NCI-H187 (cell line): Measurements from ENCODE around the gene NPM3.
"Not testable (repeated sequence)": the region's sequence is repeated elsewhere in the genome, so short reads cannot be mapped to it uniquely, and the experiment has no call there.

Experiments used
- DNase-seq, 2 experiments: peaks; one replicate each; lab custom pipeline; 2025; lab: John Stamatoyannopoulos, UW

The NPM3 gene

GRCh38 chr10:101807158-101807557, 23.9 kb upstream of the NPM3 start:
- DNase-seq: no peak

- no peak for DNase-seq
Observed at GRCh38 chr10:101803511-101803910, 20.3 kb upstream of the NPM3 start.

- DNase-seq: no peak
Observed at GRCh38 chr10:101797403-101798059, 14.3 kb upstream of the NPM3 start.

GRCh38 chr10:101793526-101793925, 10.3 kb upstream of the NPM3 start:
- DNase-seq: no peak

- no peak for DNase-seq
Observed at GRCh38 chr10:101789686-101790085, 6.4 kb upstream of the NPM3 start.

- not testable (repeated sequence) for DNase-seq
Observed at GRCh38 chr10:101789231-101789630, 6.0 kb upstream of the NPM3 start.

- DNase-seq: no peak
Observed at GRCh38 chr10:101785801-101786200, 2.6 kb upstream of the NPM3 start.

- DNase-seq: no peak
Observed at GRCh38 chr10:101784558-101784957, 1.3 kb upstream of the NPM3 start.

- no peak for DNase-seq
Observed at GRCh38 chr10:101783736-101784118, 481 bp upstream of the NPM3 start.

- no peak for DNase-seq
Observed at GRCh38 chr10:101781984-101782810, 1.0 kb downstream of the NPM3 start.

- DNase-seq: no peak
Observed at GRCh38 chr10:101781655-101781983, 1.6 kb downstream of the NPM3 start.

GRCh38 chr10:101780818-101781654, 2.2 kb downstream of the NPM3 start:
- no peak for DNase-seq

- DNase-seq: no peak
Observed at GRCh38 chr10:101780187-101780817, 2.9 kb downstream of the NPM3 start.

- DNase-seq: peak in 1 of 2 experiments; percentile 37
Observed at GRCh38 chr10:101779544-101780186, 3.6 kb downstream of the NPM3 start.

GRCh38 chr10:101778781-101779543, 4.3 kb downstream of the NPM3 start:
- no peak for DNase-seq

- DNase-seq: no peak
Observed at GRCh38 chr10:101778151-101778780, 5.0 kb downstream of the NPM3 start.

- DNase-seq: no peak
Observed at GRCh38 chr10:101777619-101778145, 5.6 kb downstream of the NPM3 start.

- no peak for DNase-seq
Observed at GRCh38 chr10:101776161-101776817, 7.0 kb downstream of the NPM3 start.

- DNase-seq: no peak
Observed at GRCh38 chr10:101775273-101776160, 7.7 kb downstream of the NPM3 start, which contains the start of gene FGF8. TSS of gene FGF8 (minus strand) at chr10:101776114. CDS start at chr10:101775900, 214 bp downstream.
